GM12864 (cell line): Measurements from ENCODE around the gene NT5C2.

Experiments used
- DNase-seq: peaks from one replicate; pipeline ENCODE4 v3.0.0-alpha.2; 2011; ENCODE audit warnings: low read depth
- H3K4me3 ChIP-seq: 2 replicates; pipeline ENCODE4 v1.5.1; 2011; ENCODE audit warnings: mild to moderate bottlenecking, low read depth, low read length, control low read depth
- TF ChIP-seq, protein P1 (sequence below): IDR thresholded peaks from 2 replicates; pipeline ENCODE4 v1.5.1; 2011; ENCODE audit warnings: low read depth, mild to moderate bottlenecking, moderate library complexity, low read length, control low read depth, inconsistent platforms; ENCODE audit errors: missing control alignments

Gene NT5C2

DNA sequence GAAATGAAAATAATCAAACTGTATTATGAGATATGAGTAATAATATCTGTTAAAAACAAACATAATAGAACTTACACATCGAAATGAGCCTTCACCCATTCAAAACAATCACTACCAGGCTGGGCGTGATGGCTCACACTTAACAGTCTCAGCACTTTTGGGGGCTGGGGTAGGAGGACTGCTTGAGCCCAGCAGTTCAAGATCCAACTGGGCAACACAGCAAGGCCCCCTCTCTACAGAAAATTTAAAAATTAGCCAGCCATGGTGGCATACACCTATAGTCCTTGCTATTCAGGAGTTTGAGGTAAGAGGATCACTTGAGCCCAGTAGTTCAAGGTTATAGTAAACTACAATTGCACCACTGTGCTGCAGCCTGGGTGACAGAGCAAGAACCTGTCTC is 75.8 kb downstream of the NT5C2 start:
- TF ChIP-seq, protein P1, sequence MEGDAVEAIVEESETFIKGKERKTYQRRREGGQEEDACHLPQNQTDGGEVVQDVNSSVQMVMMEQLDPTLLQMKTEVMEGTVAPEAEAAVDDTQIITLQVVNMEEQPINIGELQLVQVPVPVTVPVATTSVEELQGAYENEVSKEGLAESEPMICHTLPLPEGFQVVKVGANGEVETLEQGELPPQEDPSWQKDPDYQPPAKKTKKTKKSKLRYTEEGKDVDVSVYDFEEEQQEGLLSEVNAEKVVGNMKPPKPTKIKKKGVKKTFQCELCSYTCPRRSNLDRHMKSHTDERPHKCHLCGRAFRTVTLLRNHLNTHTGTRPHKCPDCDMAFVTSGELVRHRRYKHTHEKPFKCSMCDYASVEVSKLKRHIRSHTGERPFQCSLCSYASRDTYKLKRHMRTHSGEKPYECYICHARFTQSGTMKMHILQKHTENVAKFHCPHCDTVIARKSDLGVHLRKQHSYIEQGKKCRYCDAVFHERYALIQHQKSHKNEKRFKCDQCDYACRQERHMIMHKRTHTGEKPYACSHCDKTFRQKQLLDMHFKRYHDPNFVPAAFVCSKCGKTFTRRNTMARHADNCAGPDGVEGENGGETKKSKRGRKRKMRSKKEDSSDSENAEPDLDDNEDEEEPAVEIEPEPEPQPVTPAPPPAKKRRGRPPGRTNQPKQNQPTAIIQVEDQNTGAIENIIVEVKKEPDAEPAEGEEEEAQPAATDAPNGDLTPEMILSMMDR = no peak
- no peak overlapping the region for H3K4me3 ChIP-seq
- no peak for DNase-seq

- no peak for DNase-seq
- TF ChIP-seq, protein P1 = no peak
- no peak overlapping the region for H3K4me3 ChIP-seq
These were observed 78.2 kb downstream of the NT5C2 start for GRCh38 chr10:103114876-103115275.

- H3K4me3 ChIP-seq = no peak overlapping the region; the same call in 1 of the 2 replicates
- no peak for DNase-seq
- TF ChIP-seq, protein P1 = no peak
These were observed 80.9 kb downstream of the NT5C2 start for GRCh38 chr10:103111918-103112877.

DNA sequence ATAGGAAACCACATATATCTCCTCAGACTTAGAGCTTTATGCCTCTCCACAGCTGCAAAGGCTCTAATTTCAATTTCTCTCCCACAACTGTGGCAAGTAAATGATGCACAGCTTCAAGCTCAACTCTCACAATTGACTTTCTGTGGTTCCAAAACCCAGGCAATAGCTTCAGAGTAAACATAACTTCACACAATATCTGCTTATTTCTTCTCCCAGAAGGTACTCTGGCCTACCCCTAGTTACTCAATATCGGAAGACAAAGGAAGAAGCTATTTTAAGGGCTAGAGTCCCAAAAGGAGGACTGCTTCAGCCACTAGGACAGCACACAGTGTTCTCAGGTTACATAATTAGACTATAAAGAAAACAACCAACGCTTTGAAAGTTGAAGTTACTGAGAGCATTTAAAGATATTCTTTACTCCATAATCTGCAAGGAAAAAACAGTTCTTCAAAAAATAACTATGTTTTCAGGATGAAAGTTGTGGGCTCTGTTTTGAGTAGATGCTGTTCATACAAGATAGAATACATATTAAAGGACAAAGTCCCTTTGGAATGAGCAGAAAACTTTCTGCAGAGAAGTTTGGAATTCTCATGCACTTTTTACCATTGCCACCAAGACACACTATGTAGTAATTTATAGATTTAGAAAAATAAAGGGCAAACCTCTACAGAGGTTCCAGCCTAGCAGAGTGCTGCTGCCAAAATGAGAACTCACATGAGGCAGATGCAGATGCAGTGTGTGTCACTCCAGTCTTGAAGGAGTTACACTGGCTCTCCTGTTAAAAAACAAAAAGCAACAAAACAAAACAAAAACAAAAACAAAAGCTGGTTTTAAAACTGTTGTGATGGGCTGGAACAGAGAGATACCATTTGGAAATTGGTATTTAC is 81.8 kb downstream of the NT5C2 start:
- H3K4me3 ChIP-seq = no peak overlapping the region; the same call in 1 of the 2 replicates
- DNase-seq = peak; percentile 63
- TF ChIP-seq, protein P1 = no peak

GRCh38 chr10:103110407-103110806 is 82.7 kb downstream of the NT5C2 start:
- H3K4me3 ChIP-seq = no peak overlapping the region
- TF ChIP-seq, protein P1 = no peak
- no peak for DNase-seq

- no peak overlapping the region for H3K4me3 ChIP-seq
- DNase-seq = no peak
These were observed 83.3 kb downstream of the NT5C2 start for GRCh38 chr10:103109821-103110220.

More at GRCh38 chr10:103109821-103110220, 83.3 kb downstream of the NT5C2 start:
- TF ChIP-seq, protein P1 = no peak
